ENCODE data around the gene TIMM44. TPM values are rescaled to one million over a fixed set of nuclear protein-coding genes. Genes with fewer than 3 reads are reported as not detected.

The TIMM44 gene
- total and polyA plus RNA-seq, 2 donors = 28.1 to 41.8 TPM

DNA sequence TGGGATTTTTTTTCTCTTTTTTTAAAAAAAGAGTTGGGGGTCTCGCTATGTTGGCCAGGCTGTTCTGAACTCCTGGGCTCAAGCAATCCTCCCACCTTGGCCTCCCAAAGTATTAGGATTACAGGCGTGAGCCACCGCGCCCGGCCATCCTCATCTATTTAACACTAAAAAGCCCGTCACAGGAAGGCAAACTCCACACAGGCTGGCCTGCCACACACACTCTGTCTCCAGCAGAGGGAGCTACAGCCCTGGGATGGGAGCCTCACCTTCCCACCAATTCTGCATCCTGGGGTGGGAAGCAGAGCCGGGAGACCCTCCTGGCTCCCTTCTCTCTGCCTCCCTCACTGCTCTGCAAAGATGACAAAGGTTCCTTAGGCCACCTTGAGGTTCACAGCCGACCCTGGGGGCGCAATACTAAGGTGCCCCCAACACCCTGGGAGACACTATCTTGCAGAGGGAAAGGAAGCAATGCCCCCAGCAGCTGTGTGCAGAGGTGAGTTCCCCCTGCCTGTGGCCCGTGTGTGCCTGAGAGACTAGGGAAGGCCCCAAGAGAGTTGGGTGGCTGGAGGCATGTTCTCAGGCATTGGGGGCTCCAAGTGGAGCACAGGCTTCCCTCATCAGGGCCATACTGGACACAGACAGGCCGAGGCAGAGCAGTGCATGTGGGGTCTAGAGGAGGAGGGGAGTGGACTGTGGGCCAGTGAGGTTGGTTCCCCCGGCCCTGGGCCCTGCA, 27.4 kb upstream of the TIMM44 start:
- WGBS = 89% methylated on average over 12 of the region's 12 CpGs
- Histone ChIP-seq H3K27ac (ENCODE audit: low read depth in 1 of 2, low read length in 1 of 2) (no peak overlapping the region), H3K27me3 (ENCODE audit: control insufficient read depth in 2 of 2, insufficient read depth in 1 of 2, low read length in 1 of 2) (no peaks in the 10 kb centered on the region)

DNA sequence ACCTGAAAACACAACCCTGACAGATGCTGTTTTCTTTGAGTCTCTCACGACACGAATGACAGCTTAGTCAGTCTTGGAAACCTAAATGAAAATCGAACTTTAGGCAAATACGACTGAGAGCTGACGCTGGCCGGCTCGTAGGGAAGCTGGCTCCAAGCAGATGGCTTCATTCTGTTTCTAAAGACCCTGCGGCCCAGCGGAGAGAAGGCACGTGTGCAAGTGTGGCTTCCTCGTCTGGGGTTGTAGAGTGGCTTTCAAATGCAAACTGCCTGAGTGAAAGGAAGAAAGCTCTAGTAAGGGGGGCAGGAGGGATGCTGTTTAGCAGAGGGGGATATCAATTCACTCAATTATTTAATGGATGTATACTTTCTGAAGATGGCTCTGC, 26.1 kb upstream of the TIMM44 start:
- Histone ChIP-seq H3K4me1 (ENCODE audit: control insufficient read depth in 2 of 2, insufficient read depth in 2 of 2, low read length in 2 of 2) (no peaks in the 10 kb centered on the region), H3K36me3 (ENCODE audit: control insufficient read depth in 2 of 2, insufficient read depth in 2 of 2, low read length in 1 of 2) (peaks cover 76 to 77% of the 10 kb centered on the region in 2 donors), H3K27ac (ENCODE audit: low read depth in 1 of 2, low read length in 1 of 2) (no peak overlapping the region), H3K4me3 (ENCODE audit: low read length in 2 of 2) (no peak overlapping the region), H3K27me3 (ENCODE audit: control insufficient read depth in 2 of 2, insufficient read depth in 1 of 2, low read length in 1 of 2) (no peaks in the 10 kb centered on the region), H3K9me3 (ENCODE audit: control insufficient read depth in 2 of 2, insufficient read depth in 1 of 2, low read length in 1 of 2) (peaks cover 0 to 1% of the 10 kb centered on the region in 2 donors)
- 96% methylated on average over 11 of the region's 11 CpGs for WGBS
- no peak for DNase-seq (ENCODE audit: low read depth in 6 of 9, low spot score in 9 of 9)

More for the DNA sequence above, 27.4 kb upstream of the TIMM44 start:
- H3K4me1 ChIP-seq (ENCODE audit: control insufficient read depth in 2 of 2, insufficient read depth in 2 of 2, low read length in 2 of 2) = no peaks in the 10 kb centered on the region
- DNase-seq (ENCODE audit: low read depth in 6 of 9, low spot score in 9 of 9) = peak in 4 of 9 donors; percentile 4 to 32 (median 13)
- H3K9me3 ChIP-seq (ENCODE audit: control insufficient read depth in 2 of 2, insufficient read depth in 1 of 2, low read length in 1 of 2) = peaks cover 0 to 1% of the 10 kb centered on the region in 2 donors
- H3K4me3 ChIP-seq (ENCODE audit: low read length in 2 of 2) = no peak overlapping the region
- peaks cover 77 to 80% of the 10 kb centered on the region in 2 donors for H3K36me3 ChIP-seq (ENCODE audit: control insufficient read depth in 2 of 2, insufficient read depth in 2 of 2, low read length in 1 of 2)

DNA sequence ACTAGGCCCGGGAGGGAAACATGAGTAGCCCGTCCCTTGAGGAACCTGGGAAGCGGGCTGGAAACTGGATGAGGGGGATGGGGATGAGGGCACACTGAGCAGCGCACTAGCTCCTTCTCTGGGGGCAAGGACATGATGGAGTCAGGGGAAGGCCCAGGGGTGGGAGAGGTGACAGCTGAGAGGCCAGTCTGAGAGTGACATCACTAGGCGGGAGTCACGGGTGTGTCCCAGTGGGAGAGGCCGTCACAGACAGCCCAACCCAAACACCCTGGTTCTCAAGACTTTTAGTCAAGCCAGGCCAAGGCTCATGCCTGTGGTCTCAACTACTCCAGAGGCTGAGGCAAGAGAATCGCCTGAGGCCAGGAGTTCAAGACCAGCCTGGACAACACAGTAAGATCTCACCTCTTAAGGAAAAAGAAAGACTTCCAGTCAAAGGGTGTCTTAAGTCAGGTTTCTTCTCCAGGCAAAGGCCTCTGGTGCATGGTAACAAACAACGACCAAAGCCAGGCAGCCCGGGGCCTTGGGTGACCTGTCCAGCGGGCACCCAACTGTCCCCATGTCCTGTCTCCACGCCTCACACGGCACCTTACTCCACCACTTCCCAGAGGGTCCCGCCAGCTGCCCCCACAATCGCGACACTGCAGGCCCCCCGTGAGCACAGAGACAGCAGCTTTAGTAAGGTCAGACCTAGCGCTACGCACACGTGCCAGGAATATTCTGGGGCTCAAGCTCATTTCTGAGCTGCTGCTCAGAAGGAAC, 25.5 kb upstream of the TIMM44 start:
- H3K36me3 ChIP-seq (ENCODE audit: control insufficient read depth in 2 of 2, insufficient read depth in 2 of 2, low read length in 1 of 2) = peaks cover 74 to 76% of the 10 kb centered on the region in 2 donors

DNA sequence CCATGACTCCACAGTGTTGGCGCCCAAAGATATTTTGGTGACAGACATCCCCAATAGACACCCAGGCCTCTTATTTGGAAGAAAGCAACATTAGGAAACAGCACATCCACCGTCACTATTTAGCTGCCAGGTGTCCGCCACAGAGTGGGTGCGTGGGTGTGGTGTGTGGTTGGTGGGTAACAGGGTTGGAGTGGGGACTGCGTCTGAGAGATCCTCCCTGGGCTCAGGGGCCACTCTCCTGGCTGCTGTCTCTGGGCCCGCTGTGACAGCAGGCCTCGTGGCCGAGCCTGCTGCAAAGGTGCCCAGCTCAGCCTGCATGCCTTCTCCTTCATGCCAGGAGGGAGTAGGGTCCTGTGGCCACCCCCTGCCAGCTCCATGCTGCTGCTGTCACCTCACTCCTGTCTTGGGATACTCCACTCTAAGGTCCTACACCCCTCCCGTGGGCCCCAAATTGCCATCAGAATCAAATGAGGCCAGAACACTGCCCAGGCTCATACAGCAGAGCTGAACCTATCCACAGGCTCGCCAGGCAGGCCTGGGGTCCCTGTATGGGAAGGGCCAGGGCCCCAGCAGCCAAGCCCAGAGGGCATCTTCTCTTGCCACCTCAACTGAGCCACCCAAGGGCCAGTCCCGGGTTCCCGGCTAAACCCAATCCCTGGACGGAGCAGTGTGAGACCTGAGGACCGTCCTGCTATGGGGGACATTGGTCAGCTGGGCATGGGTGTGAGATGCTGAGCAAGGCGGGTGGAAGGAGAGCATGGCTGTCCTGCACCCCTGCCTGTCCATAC, 24.7 kb upstream of the TIMM44 start:
- H3K27ac ChIP-seq (ENCODE audit: low read depth in 1 of 2, low read length in 1 of 2) = no peak overlapping the region
- H3K4me3 ChIP-seq (ENCODE audit: low read length in 2 of 2) = no peak overlapping the region
- H3K4me1 ChIP-seq (ENCODE audit: control insufficient read depth in 2 of 2, insufficient read depth in 2 of 2, low read length in 2 of 2) = no peaks in the 10 kb centered on the region
- DNase-seq (ENCODE audit: low read depth in 6 of 9, low spot score in 9 of 9) = no peak
- peaks cover 0 to 3% of the 10 kb centered on the region in 2 donors for H3K9me3 ChIP-seq (ENCODE audit: control insufficient read depth in 2 of 2, insufficient read depth in 1 of 2, low read length in 1 of 2)
- H3K27me3 ChIP-seq (ENCODE audit: control insufficient read depth in 2 of 2, insufficient read depth in 1 of 2, low read length in 1 of 2) = no peaks in the 10 kb centered on the region
- WGBS = 94% methylated on average over 15 of the region's 15 CpGs
- peaks cover 74 to 76% of the 10 kb centered on the region in 2 donors for H3K36me3 ChIP-seq (ENCODE audit: control insufficient read depth in 2 of 2, insufficient read depth in 2 of 2, low read length in 1 of 2)

More for the DNA sequence above, 25.5 kb upstream of the TIMM44 start:
- Histone ChIP-seq H3K27ac (ENCODE audit: low read depth in 1 of 2, low read length in 1 of 2) (no peak overlapping the region), H3K9me3 (ENCODE audit: control insufficient read depth in 2 of 2, insufficient read depth in 1 of 2, low read length in 1 of 2) (peaks cover 0 to 1% of the 10 kb centered on the region in 2 donors), H3K27me3 (ENCODE audit: control insufficient read depth in 2 of 2, insufficient read depth in 1 of 2, low read length in 1 of 2) (no peaks in the 10 kb centered on the region), H3K4me1 (ENCODE audit: control insufficient read depth in 2 of 2, insufficient read depth in 2 of 2, low read length in 2 of 2) (no peaks in the 10 kb centered on the region), H3K4me3 (ENCODE audit: low read length in 2 of 2) (no peak overlapping the region)
- no peak for DNase-seq (ENCODE audit: low read depth in 6 of 9, low spot score in 9 of 9)
- WGBS = 99% methylated on average over 20 of the region's 20 CpGs

DNA sequence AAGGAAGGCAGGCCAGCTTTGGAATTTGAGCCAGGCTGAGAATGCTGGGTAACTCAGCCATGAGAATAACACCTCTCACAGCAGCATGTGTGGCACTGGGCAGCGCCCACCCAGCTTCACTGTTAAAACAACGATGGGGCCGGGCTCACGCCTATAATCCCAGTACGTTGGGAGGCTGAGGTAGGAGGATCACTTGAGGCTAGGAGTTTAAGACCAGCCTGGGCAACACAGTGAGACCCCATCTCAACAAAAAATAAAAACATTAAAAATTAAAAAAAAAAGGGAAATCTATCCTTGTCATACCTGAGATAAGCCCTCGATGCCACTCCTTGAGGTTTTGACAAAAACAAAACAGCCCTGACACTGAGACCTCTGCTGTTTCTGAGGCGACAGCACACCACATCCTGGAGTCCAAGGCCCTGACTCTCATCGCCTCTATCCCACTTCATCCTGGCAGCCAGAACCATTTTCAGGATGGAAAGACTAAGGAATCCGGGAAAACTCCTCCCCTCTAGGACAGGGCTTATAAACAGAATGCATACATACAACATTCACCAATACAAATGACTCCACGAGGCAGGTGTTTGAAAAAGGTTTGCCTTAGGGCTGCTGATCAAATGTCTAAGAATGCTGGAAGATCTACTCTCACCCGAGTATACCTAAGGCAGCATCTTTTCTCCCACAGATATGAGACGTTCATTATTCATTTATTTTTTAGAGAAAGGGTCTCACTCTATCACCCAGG, 22.6 kb upstream of the TIMM44 start:
- Histone ChIP-seq H3K4me1 (ENCODE audit: control insufficient read depth in 2 of 2, insufficient read depth in 2 of 2, low read length in 2 of 2) (no peaks in the 10 kb centered on the region), H3K36me3 (ENCODE audit: control insufficient read depth in 2 of 2, insufficient read depth in 2 of 2, low read length in 1 of 2) (peaks cover 71 to 80% of the 10 kb centered on the region in 2 donors), H3K9me3 (ENCODE audit: control insufficient read depth in 2 of 2, insufficient read depth in 1 of 2, low read length in 1 of 2) (peaks cover 0 to 1% of the 10 kb centered on the region in 2 donors), H3K27me3 (ENCODE audit: control insufficient read depth in 2 of 2, insufficient read depth in 1 of 2, low read length in 1 of 2) (no peaks in the 10 kb centered on the region), H3K27ac (ENCODE audit: low read depth in 1 of 2, low read length in 1 of 2) (no peak overlapping the region), H3K4me3 (ENCODE audit: low read length in 2 of 2) (no peak overlapping the region)
- 96% methylated on average over 12 of the region's 12 CpGs for WGBS
- no peak for DNase-seq (ENCODE audit: low read depth in 6 of 9, low spot score in 9 of 9)

DNA sequence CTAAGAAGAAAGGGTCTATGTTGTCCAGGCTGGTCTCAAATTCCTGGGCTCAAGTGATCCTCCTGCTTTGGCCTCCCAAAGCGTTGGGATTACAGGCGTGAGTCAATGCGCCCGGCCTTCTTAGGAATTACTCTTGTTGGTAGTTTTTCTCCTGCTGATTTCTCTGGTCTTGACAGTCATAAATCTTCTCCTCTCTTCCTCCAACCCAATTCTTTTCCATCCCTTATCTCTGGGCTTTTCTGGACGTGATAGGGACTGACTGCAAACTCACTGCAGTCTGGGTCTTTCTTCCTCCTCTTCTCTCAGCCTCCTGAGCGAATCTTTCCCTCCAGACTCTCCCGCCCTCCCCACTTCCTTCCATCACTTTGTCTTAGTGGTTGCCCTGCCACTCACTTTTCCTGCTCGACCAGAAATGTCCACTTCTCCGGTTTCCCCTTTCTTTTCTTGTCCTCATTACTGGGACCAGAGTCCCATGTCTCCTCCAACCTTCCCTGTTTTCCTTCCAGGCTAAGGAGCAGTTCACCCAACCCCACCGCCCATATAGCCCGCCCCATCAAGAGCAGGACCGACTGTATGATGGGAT, 21.9 kb upstream of the TIMM44 start:
- Histone ChIP-seq H3K4me3 (ENCODE audit: low read length in 2 of 2) (no peak overlapping the region), H3K36me3 (ENCODE audit: control insufficient read depth in 2 of 2, insufficient read depth in 2 of 2, low read length in 1 of 2) (peaks cover 75 to 87% of the 10 kb centered on the region in 2 donors), H3K9me3 (ENCODE audit: control insufficient read depth in 2 of 2, insufficient read depth in 1 of 2, low read length in 1 of 2) (peaks cover 0 to 1% of the 10 kb centered on the region in 2 donors), H3K27me3 (ENCODE audit: control insufficient read depth in 2 of 2, insufficient read depth in 1 of 2, low read length in 1 of 2) (no peaks in the 10 kb centered on the region), H3K4me1 (ENCODE audit: control insufficient read depth in 2 of 2, insufficient read depth in 2 of 2, low read length in 2 of 2) (no peaks in the 10 kb centered on the region), H3K27ac (ENCODE audit: low read depth in 1 of 2, low read length in 1 of 2) (no peak overlapping the region)
- WGBS = 96% methylated on average over 12 of the region's 12 CpGs
- DNase-seq (ENCODE audit: low read depth in 6 of 9, low spot score in 9 of 9) = no peak

DNA sequence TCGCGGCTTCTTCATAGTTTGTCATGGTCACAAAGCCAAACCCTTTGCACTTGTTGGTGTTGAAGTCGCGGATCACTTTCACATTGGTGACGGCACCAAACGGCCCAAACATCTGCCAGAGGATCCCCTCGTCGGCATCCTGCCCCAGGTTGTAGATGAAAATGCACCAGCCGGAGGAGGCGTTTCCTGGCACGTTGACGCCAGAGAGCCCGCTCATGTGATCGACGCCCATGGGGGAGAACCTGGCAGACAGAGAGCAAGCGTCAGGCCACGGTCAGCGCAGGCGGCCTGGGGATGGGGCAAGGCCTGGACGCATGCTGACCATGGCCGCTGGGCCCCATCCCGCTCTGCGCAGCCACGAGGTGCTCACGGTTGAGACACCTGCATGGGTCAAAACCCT, 20.1 kb upstream of the TIMM44 start:
- Histone ChIP-seq H3K4me3 (ENCODE audit: low read length in 2 of 2) (no peak overlapping the region), H3K9me3 (ENCODE audit: control insufficient read depth in 2 of 2, insufficient read depth in 1 of 2, low read length in 1 of 2) (peaks cover 0 to 1% of the 10 kb centered on the region in 2 donors), H3K4me1 (ENCODE audit: control insufficient read depth in 2 of 2, insufficient read depth in 2 of 2, low read length in 2 of 2) (no peaks in the 10 kb centered on the region), H3K36me3 (ENCODE audit: control insufficient read depth in 2 of 2, insufficient read depth in 2 of 2, low read length in 1 of 2) (peaks cover 74 to 87% of the 10 kb centered on the region in 2 donors), H3K27me3 (ENCODE audit: control insufficient read depth in 2 of 2, insufficient read depth in 1 of 2, low read length in 1 of 2) (no peaks in the 10 kb centered on the region), H3K27ac (ENCODE audit: low read depth in 1 of 2, low read length in 1 of 2) (no peak overlapping the region)
- no peak for DNase-seq (ENCODE audit: low read depth in 6 of 9, low spot score in 9 of 9)
- 98% methylated on average over 25 of the region's 25 CpGs for WGBS

DNA sequence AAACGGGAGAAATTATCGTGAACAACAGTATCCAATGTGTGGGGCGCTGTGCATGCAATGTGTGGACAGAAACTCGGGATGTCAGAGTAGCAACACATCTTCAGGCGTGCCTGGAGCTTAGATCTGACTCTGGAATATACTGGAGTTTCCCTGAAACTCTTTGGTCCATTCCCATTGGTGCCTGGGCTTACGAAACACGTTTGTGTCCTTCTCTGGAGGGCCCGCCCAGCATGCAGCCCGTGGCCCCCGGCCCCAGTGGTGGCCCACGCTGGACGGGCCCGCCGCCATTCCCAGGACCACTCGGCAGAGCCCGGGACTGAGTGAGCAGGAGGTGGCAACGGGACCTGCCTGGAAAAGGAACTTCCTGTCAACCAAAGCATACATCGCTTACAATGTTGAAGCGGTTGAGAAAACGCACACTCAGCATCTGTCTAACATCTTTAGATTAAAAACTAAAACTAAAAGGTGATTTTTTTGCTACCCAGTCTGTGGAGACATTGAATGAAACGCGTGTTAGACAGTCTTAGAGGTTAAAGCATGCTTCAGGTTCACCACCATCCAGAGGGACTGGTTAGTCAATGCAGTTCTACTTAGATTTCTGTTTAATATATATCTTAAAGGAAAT, 19.3 kb upstream of the TIMM44 start:
- Histone ChIP-seq H3K9me3 (ENCODE audit: control insufficient read depth in 2 of 2, insufficient read depth in 1 of 2, low read length in 1 of 2) (peaks cover 0 to 1% of the 10 kb centered on the region in 2 donors), H3K36me3 (ENCODE audit: control insufficient read depth in 2 of 2, insufficient read depth in 2 of 2, low read length in 1 of 2) (peaks cover 73 to 87% of the 10 kb centered on the region in 2 donors), H3K27ac (ENCODE audit: low read depth in 1 of 2, low read length in 1 of 2) (no peak overlapping the region), H3K4me3 (ENCODE audit: low read length in 2 of 2) (no peak overlapping the region), H3K27me3 (ENCODE audit: control insufficient read depth in 2 of 2, insufficient read depth in 1 of 2, low read length in 1 of 2) (no peaks in the 10 kb centered on the region), H3K4me1 (ENCODE audit: control insufficient read depth in 2 of 2, insufficient read depth in 2 of 2, low read length in 2 of 2) (no peaks in the 10 kb centered on the region)
- WGBS = 97% methylated on average over 22 of the region's 22 CpGs
- no peak for DNase-seq (ENCODE audit: low read depth in 6 of 9, low spot score in 9 of 9)
